Measurements from ENCODE around the gene PLCB4.

GRCh38 chr20:9255171-9255570 is 186.3 kb downstream of the PLCB4 start:
- TF ChIP-seq CTCF (conservative IDR thresholded peaks at IDR 0.05; ENCODE audit: low read length) (no peak), EZH2phosphoT487 (IDR thresholded peaks at IDR 0.05; ENCODE audit: borderline replicate concordance, low read depth, low read length) (no peak)

All from OCI-LY7 (cell line).